SK-N-SH (cell line): ENCODE data around the gene SERTM1.

Experiments used
- CTCF ChIP-seq: fragments of 200-600 bp; sonication (generic); IDR thresholded peaks from 2 replicates; pipeline ENCODE4 v1.6.1; 2017; ENCODE audit warnings: antibody characterized with exemption, mild to moderate bottlenecking, moderate library complexity
- FOXM1 ChIP-seq: IDR thresholded peaks from 2 replicates; pipeline ENCODE4 v1.4.0; 2012; ENCODE audit warnings: low read depth, mild to moderate bottlenecking
- POLR2AphosphoS5 ChIP-seq: IDR thresholded peaks from 2 replicates; pipeline ENCODE4 v1.6.1; 2012; ENCODE audit warnings: low read depth, low read length

GRCh38 chr13:36746051-36746450 is 72.2 kb downstream of the SERTM1 start:
- TF ChIP-seq CTCF (no peak), FOXM1 (no peak), POLR2AphosphoS5 (no peak)
